BE2C (cell line): ENCODE results near the gene AASDH.

ENCODE experiments used
- DNase-seq: peaks from one replicate; pipeline ENCODE4 v3.0.0-alpha.2; 2020
- H3K27me3 ChIP-seq: fragments of 250-450 bp; sonication (Bioruptor Pico); 2 replicates; pipeline ENCODE4 v1.5.1; 2020; ENCODE audit warnings: mild to moderate bottlenecking
- H3K36me3 ChIP-seq: fragments of 250-450 bp; sonication (Bioruptor Pico); 2 replicates; pipeline ENCODE4 v1.5.1; 2020; ENCODE audit warnings: mild to moderate bottlenecking
- H3K4me1 ChIP-seq: fragments of 250-450 bp; sonication (Bioruptor Pico); 2 replicates; pipeline ENCODE4 v1.5.1; 2020
- H3K4me3 ChIP-seq: 2 replicates; pipeline ENCODE4 v1.5.1; 2011; ENCODE audit warnings: low read depth, low read length
- H3K9me3 ChIP-seq: fragments of 250-450 bp; sonication (Bioruptor Pico); 2 replicates; pipeline ENCODE4 v1.5.1; 2020
- CTCF ChIP-seq: IDR thresholded peaks from 2 replicates; pipeline ENCODE4 v1.5.1; 2012; ENCODE audit warnings: mild to moderate bottlenecking, low read depth, low read length

AASDH gene

GRCh38 chr4:56416349-56416748 is 29.1 kb upstream of the AASDH start:
- no peaks in the 10 kb centered on the region for H3K36me3 ChIP-seq
- no peaks in the 10 kb centered on the region for H3K27me3 ChIP-seq
- DNase-seq: no peak
- no peak overlapping the region for H3K4me3 ChIP-seq
- H3K4me1 ChIP-seq: 0 out of 2 replicates have a peak, but pooled peaks cover 2% of the 10 kb centered on the region
- no peak for TF ChIP-seq CTCF
- H3K9me3 ChIP-seq: no peaks in the 10 kb centered on the region

GRCh38 chr4:56414135-56414670 is 26.9 kb upstream of the AASDH start:
- Histone ChIP-seq H3K4me3 (no peak overlapping the region), H3K27me3 (no peaks in the 10 kb centered on the region), H3K4me1 (peaks cover 9% of the 10 kb centered on the region), H3K9me3 (no peaks in the 10 kb centered on the region), H3K36me3 (no peaks in the 10 kb centered on the region)
- DNase-seq: no peak
- no peak for TF ChIP-seq CTCF

- DNase-seq: peak; percentile 32
- peak overlapping the region; percentile 23 for H3K4me3 ChIP-seq
- H3K27me3 ChIP-seq: no peaks in the 10 kb centered on the region
- H3K36me3 ChIP-seq: peaks cover 27% of the 10 kb centered on the region
- H3K4me1 ChIP-seq: peaks cover 9% of the 10 kb centered on the region
- no peak for TF ChIP-seq CTCF
- no peaks in the 10 kb centered on the region for H3K9me3 ChIP-seq
Measured at GRCh38 chr4:56410247-56411062, 23.2 kb upstream of the AASDH start.

- TF ChIP-seq CTCF: no peak
- no peak overlapping the region for H3K4me3 ChIP-seq
- no peaks in the 10 kb centered on the region for H3K9me3 ChIP-seq
- no peak for DNase-seq
- peaks cover 29% of the 10 kb centered on the region for H3K36me3 ChIP-seq
- peaks cover 9% of the 10 kb centered on the region for H3K4me1 ChIP-seq
- H3K27me3 ChIP-seq: no peaks in the 10 kb centered on the region
Measured at GRCh38 chr4:56409511-56410090, 22.3 kb upstream of the AASDH start.

- DNase-seq: no peak
- Histone ChIP-seq H3K9me3 (no peaks in the 10 kb centered on the region), H3K4me3 (no peak overlapping the region), H3K36me3 (peaks cover 36% of the 10 kb centered on the region), H3K27me3 (no peaks in the 10 kb centered on the region), H3K4me1 (peaks cover 9% of the 10 kb centered on the region)
- TF ChIP-seq CTCF: no peak
Measured at GRCh38 chr4:56408978-56409377, 21.7 kb upstream of the AASDH start.

- peaks cover 7% of the 10 kb centered on the region for H3K4me1 ChIP-seq
- no peak for TF ChIP-seq CTCF
- DNase-seq: no peak
- H3K4me3 ChIP-seq: no peak overlapping the region
- no peaks in the 10 kb centered on the region for H3K27me3 ChIP-seq
- peaks cover 57% of the 10 kb centered on the region for H3K36me3 ChIP-seq
- no peaks in the 10 kb centered on the region for H3K9me3 ChIP-seq
Measured at GRCh38 chr4:56406151-56406550, 18.9 kb upstream of the AASDH start.
